ENCODE measurements around the gene ROBO3.

ROBO3 gene

GRCh38 chr11:124928942-124929665, 63.9 kb downstream of the ROBO3 start:
- DNase-seq: no peak

- no peak for DNase-seq
These were observed 65.6 kb downstream of the ROBO3 start for GRCh38 chr11:124930799-124931198.

Data from NCI-H446 (cell line).